GM21390 (cell line): ENCODE data around the gene RNF38.
A peak's percentile ranks its signal among the peaks of the same experiment; 100 is the strongest.
"Not testable (repeated sequence)": the region's sequence is repeated elsewhere in the genome, so short reads cannot be mapped to it uniquely, and the experiment has no call there.

Experiments used
- ATAC-seq: cut with Tn5 transposase; IDR thresholded peaks from one replicate; pipeline ENCODE4 v1.9.1; 2021; ENCODE audit not compliant: unreplicated experiment

RNF38 gene

GRCh38 chr9:36407122-36407723, 7.2 kb upstream of the RNF38 start:
- no peak for ATAC-seq

GRCh38 chr9:36402536-36402935, 2.5 kb upstream of the RNF38 start:
- no peak for ATAC-seq

DNA sequence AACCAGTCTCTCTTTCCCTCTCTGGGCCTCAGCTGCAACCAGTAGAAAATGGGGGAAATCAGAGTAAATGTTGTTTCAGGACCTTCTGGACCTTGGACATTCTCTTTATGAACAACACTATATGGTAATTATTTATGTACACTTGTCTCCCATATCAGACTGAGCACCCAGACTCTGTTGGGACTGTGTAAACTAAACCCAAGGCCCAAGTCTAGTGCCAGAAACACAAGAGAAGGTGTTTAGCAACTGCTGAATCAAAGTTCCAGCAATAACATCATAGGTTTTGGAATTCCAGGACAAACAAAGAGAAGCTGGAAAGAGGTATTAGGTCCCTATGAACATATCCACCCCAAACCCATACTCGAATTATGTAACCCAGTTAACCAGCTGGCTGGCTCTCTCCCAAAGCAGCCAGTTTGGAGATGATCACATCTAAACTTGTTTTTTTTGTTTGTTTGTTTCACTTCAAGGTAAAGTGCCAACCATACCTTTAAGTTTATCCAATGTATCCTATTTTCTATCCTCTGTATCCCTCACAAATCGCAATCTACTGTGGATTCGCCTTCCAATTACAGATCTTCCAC, 1.9 kb upstream of the RNF38 start:
- ATAC-seq = no peak

GRCh38 chr9:36401164-36401740, 1.2 kb upstream of the RNF38 start:
- peak; percentile 68 for ATAC-seq

- peak; percentile 63 for ATAC-seq
These were observed 479 bp upstream of the RNF38 start for GRCh38 chr9:36400332-36401163.

DNA sequence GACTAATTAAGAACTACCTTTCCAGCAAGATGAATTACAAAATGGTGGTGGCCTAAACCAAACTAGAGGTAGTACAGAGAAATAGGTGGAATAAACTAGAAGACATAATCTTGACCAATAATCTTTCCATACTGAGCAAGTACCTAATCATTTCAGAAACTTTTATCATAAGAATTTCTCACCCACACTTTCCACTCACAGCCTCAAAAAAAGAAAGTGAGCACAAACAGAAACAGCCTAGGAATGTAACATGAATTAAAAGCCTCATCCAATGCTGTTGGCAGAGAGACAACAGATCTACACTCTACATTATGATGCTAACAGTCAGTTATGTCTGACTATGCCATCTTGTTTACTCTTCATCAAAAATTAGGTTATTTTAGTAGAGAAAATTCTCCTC, 1.3 kb downstream of the RNF38 start:
- ATAC-seq = no peak

- no peak for ATAC-seq
These were observed 3.1 kb downstream of the RNF38 start for GRCh38 chr9:36396985-36397384.

GRCh38 chr9:36392489-36392888, 7.6 kb downstream of the RNF38 start:
- no peak for ATAC-seq

GRCh38 chr9:36389590-36389989, 10.5 kb downstream of the RNF38 start:
- no peak for ATAC-seq

- ATAC-seq = not testable (repeated sequence)
These were observed 13.6 kb downstream of the RNF38 start for GRCh38 chr9:36386396-36386965.

- no peak for ATAC-seq
These were observed 17.6 kb downstream of the RNF38 start for GRCh38 chr9:36382484-36382883.

DNA sequence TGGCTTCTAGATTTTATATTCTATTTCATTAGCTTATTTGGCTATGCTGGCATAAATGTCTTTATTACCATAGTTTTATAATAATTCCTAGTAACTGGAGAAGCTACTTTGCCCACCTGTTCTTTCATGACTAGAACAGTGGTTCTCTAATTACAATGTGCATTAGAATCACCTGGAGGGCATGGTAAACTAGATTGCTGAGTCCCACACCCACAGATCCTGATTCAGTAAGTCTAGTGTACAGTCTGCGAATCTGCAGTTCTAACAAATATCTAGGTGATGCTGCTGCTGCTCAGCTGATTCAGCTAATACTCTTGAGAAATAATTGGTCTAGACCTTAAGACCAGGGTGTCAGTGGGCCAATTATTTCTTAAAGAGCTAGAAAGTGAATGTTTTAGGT, 35.5 kb downstream of the RNF38 start:
- no peak for ATAC-seq

- ATAC-seq = no peak
These were observed 36.6 kb downstream of the RNF38 start for GRCh38 chr9:36363448-36363847.

DNA sequence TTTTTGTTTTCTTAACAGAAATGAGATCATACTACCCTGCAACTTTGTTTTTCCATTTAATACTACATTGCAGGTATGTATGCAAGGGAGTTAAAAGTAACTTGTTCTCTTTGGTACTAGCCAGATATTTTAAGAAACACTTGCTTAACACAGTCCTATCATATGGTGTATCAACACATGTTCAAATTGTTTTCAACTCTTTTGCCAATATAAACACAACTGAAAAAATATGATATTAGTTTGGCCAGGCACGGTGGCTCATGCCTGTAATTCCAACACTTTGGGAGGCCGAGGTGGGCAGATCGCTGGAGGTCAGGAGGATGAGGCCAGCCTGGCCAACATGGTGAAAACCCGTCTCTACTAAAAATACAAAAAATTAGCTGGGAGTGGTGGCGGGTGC, 41.6 kb downstream of the RNF38 start:
- ATAC-seq = no peak

- no peak for ATAC-seq
These were observed 42.4 kb downstream of the RNF38 start for GRCh38 chr9:36357639-36358038.

DNA sequence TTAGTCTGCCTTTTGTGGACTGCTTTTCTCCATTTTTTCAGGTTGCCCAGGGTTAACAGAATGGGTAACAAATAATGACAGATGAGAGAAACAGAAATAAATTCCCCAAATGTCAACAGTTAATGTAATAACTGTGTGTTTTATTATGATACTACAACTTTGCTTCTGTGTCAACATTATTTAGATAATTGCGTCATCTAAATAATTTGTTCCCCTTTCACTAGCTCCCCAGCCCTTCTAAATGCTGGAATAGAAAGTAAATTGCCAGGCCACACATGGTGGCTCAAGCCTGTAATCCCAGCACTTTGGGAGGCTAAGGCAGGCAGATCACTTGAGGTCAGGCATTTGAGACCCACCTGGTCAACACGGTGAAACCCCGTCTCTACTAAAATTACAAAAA, 53.5 kb downstream of the RNF38 start:
- ATAC-seq = no peak

- no peak for ATAC-seq
These were observed 54.8 kb downstream of the RNF38 start for GRCh38 chr9:36345103-36345846.

- no peak for ATAC-seq
These were observed 58.0 kb downstream of the RNF38 start for GRCh38 chr9:36341936-36342577.

DNA sequence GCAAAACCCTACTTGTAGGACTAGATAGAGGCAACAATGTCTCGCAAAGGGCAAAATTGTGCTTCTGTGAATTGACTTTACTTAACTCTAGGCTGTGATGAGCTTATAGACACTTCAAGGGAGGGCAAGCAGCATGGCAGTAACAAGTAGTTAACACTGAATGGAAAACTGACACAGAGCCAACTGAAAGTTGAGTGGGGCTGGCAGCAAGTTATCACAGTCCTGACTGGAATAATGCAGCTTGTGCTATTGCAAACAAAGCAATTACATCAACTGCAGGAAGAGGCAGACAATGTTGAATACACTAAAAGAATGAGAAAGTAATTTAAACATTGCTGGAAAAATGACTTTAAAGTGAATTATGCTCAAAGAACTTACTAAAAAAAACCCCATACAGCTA, 62.2 kb downstream of the RNF38 start:
- no peak for ATAC-seq

- ATAC-seq = no peak
These were observed 63.1 kb downstream of the RNF38 start for GRCh38 chr9:36337002-36337401.
